Measurements from ENCODE around the gene MAB21L1. TPM values are rescaled to one million over a fixed set of nuclear protein-coding genes. Genes with fewer than 3 reads are reported as not detected.

The MAB21L1 gene
- total and polyA plus RNA-seq, 2 of the 8 experiments (the other 6 are each of a cell fraction or from before 2014, with no cell fraction given): not detected

- H3K18ac ChIP-seq (ENCODE audit: extremely low read depth, low read length): no peak overlapping the region
- no peaks in the 10 kb centered on the region for H3K36me3 ChIP-seq (ENCODE audit: control insufficient read depth in 2 of 4, insufficient read depth in 4 of 4, low read length in 3 of 4)
- H2BK15ac ChIP-seq (ENCODE audit: low read length): no peak overlapping the region
- no peaks in the 10 kb centered on the region for H3K79me1 ChIP-seq (ENCODE audit: low read depth, low read length)
- H3K9ac ChIP-seq (replicated peaks in 1 of 4; ENCODE audit: extremely low read depth in 1 of 4, low read depth in 3 of 4, low read length in 3 of 4): no peak overlapping the region; a peak in 1 of 7 replicates
- WGBS, 2 experiments (ENCODE audit: extremely low coverage in 1 of 2, insufficient coverage in 1 of 2, insufficient read length in 1 of 2, insufficient replicate concordance in 2 of 2, low coverage in 1 of 2, low lambda C conversion rate in 2 of 2, missing lambda C conversion rate in 1 of 2): 94% methylated on average over 2 of the region's 2 CpGs; no CpG with 5 or more reads in 1 of the 2 experiments
- no peak overlapping the region for H3K4me2 ChIP-seq (ENCODE audit: insufficient read depth in 1 of 2, low read depth in 2 of 2, low read length in 2 of 2)
- no peak overlapping the region for H3K4me3 ChIP-seq (ENCODE audit: extremely low read depth in 1 of 4, insufficient read depth in 2 of 4, low read depth in 3 of 4, low read length in 4 of 4)
- no peak overlapping the region for H3K14ac ChIP-seq (ENCODE audit: insufficient read length)
- CTCF ChIA-PET (ENCODE audit: partially characterized antibody): no interaction called here
- no peak overlapping the region for H4K5ac ChIP-seq (ENCODE audit: insufficient read length, low read depth, low read length)
- H2BK20ac ChIP-seq (ENCODE audit: low read length): no peak overlapping the region
- FAIRE-seq (no peak), DNase-seq (ENCODE audit: low read depth in 1 of 2, low spot score in 2 of 2) (no peak)
- no peaks in the 10 kb centered on the region for H3K9me3 ChIP-seq (ENCODE audit: insufficient read depth in 2 of 2, low read depth in 1 of 2, low read length in 1 of 2)
- H2BK12ac ChIP-seq (ENCODE audit: low read depth, low read length): no peak overlapping the region
- no peaks in the 10 kb centered on the region for H4K20me1 ChIP-seq (replicated peaks in 1 of 2; ENCODE audit: control insufficient read depth in 1 of 2, insufficient read depth in 2 of 2, low read length in 2 of 2)
- POLR2A ChIA-PET (ENCODE audit: partially characterized antibody): no interaction called here
- no peaks in the 10 kb centered on the region; a peak in 2 of 7 replicates for H3K27me3 ChIP-seq (replicated peaks in 1 of 4; ENCODE audit: control insufficient read depth in 3 of 4, extremely low read depth in 1 of 4, insufficient read depth in 3 of 4, low read length in 3 of 4)
- no peak overlapping the region for H2AFZ ChIP-seq (ENCODE audit: low read length)
- no peak overlapping the region for H3K4ac ChIP-seq (replicated peaks; ENCODE audit: insufficient read length, low read depth, low read length)
- H2BK120ac ChIP-seq (replicated peaks; ENCODE audit: low read depth, low read length): no peak overlapping the region
- H3K4me1 ChIP-seq (replicated peaks in 1 of 4; ENCODE audit: control insufficient read depth in 3 of 4, insufficient read depth in 4 of 4, low read length in 3 of 4): no peaks in the 10 kb centered on the region; a peak in 1 of 7 replicates
- no peak overlapping the region for H2AK5ac ChIP-seq (ENCODE audit: low read depth, low read length)
- no peaks in the 10 kb centered on the region for H3K23me2 ChIP-seq (ENCODE audit: low read depth, low read length)
- H3K27ac ChIP-seq (ENCODE audit: low read depth, low read length): no peak overlapping the region
- no peak overlapping the region for H3K23ac ChIP-seq (ENCODE audit: insufficient read length)
- no peak overlapping the region for H4K91ac ChIP-seq (replicated peaks; ENCODE audit: insufficient read length, low read length)
- no peak overlapping the region for H3K56ac ChIP-seq (replicated peaks; ENCODE audit: insufficient read length, low read depth, low read length)
- no peak overlapping the region for H2BK5ac ChIP-seq (ENCODE audit: low read depth, low read length)
- H3K79me2 ChIP-seq (ENCODE audit: control insufficient read depth in 1 of 2, insufficient read depth in 2 of 2, low read length in 2 of 2): no peaks in the 10 kb centered on the region
- no peak overlapping the region for H4K8ac ChIP-seq (ENCODE audit: extremely low read depth, insufficient read depth, low read length)
- TF ChIP-seq RBBP5 (IDR thresholded peaks at IDR 0.05; ENCODE audit: borderline replicate concordance, low read depth, low read length) (no peak), TAF1 (IDR thresholded peaks at IDR 0.05; ENCODE audit: low read depth, low read length) (no peak), POLR2A (IDR thresholded peaks at IDR 0.05; ENCODE audit: control extremely low read depth in 1 of 2, low read depth in 2 of 2, low read length in 2 of 2) (no peak), KDM4A (IDR thresholded peaks at IDR 0.05; ENCODE audit: low read depth, low read length, severe bottlenecking) (no peak), JUND (IDR thresholded peaks at IDR 0.05; ENCODE audit: low read length) (no peak), RNF2 (IDR thresholded peaks at IDR 0.05; ENCODE audit: borderline replicate concordance, low read depth, low read length, missing control alignments, poor library complexity, severe bottlenecking) (no peak), CHD2 (IDR thresholded peaks at IDR 0.05; ENCODE audit: low read length) (no peak), TEAD4 (IDR thresholded peaks at IDR 0.05; ENCODE audit: low read depth, low read length) (no peak), SAP30 (IDR thresholded peaks at IDR 0.05; ENCODE audit: insufficient read depth, insufficient replicate concordance, low read length) (no peak), POU5F1 (IDR thresholded peaks at IDR 0.05; ENCODE audit: low read depth, low read length) (no peak), NRF1 (IDR thresholded peaks at IDR 0.05; ENCODE audit: low read depth, low read length) (no peak), CBX8 (IDR thresholded peaks at IDR 0.05; ENCODE audit: borderline replicate concordance, low read depth, low read length) (no peak), TAF7 (optimal IDR thresholded peaks at IDR 0.05; ENCODE audit: borderline replicate concordance, low read depth, low read length) (no peak), EGR1 (IDR thresholded peaks at IDR 0.05; ENCODE audit: borderline replicate concordance, low read depth, low read length) (no peak), SIN3A (conservative IDR thresholded peaks at IDR 0.05 in 1 of 2, IDR thresholded peaks at IDR 0.05 in 1 of 2; ENCODE audit: low read depth in 1 of 2, low read length in 2 of 2) (no peak)
Measured at GRCh38 chr13:35484384-35484783, 7.9 kb upstream of the MAB21L1 start.

Data from H1 (cell line).